ENCODE measurements around the gene TLE7. TPM values are rescaled to one million over a fixed set of nuclear protein-coding genes. Genes with fewer than 3 reads are reported as not detected.

The TLE7 gene
- polyA plus RNA-seq, 4 donors: not detected

GRCh38 chr16:71460941-71461340 lies 19.1 kb upstream of the TLE7 start:
- Histone ChIP-seq H3K36me3 (ENCODE audit: control insufficient read depth in 3 of 3, insufficient read depth in 2 of 3, low read depth in 1 of 3, low read length in 3 of 3) (peaks cover 0 to 10% (median under 1%) of the 10 kb centered on the region in 3 donors), H3K4me1 (ENCODE audit: control insufficient read depth in 3 of 3, insufficient read depth in 2 of 3, low read depth in 1 of 3, low read length in 2 of 3) (no peaks in the 10 kb centered on the region), H3K9me3 (ENCODE audit: control insufficient read depth in 2 of 2, insufficient read depth in 1 of 2, low read depth in 1 of 2, low read length in 1 of 2) (no peaks in the 10 kb centered on the region), H3K27ac (ENCODE audit: low read depth in 1 of 3, low read length in 2 of 3) (no peak overlapping the region), H3K27me3 (ENCODE audit: control insufficient read depth in 3 of 3, insufficient read depth in 3 of 3, low read length in 3 of 3) (no peaks in the 10 kb centered on the region), H3K4me3 (ENCODE audit: low read depth in 1 of 3, low read length in 3 of 3) (no peak overlapping the region)
- no peak for DNase-seq
- WGBS, 3 donors: 93 to 98% (median 93%) methylated on average over 1 of the region's 1 CpG
- no peak for FAIRE-seq

- FAIRE-seq: no peak
These were observed 18.4 kb upstream of the TLE7 start for GRCh38 chr16:71460236-71460635.

GRCh38 chr16:71459510-71459909 lies 17.7 kb upstream of the TLE7 start:
- Histone ChIP-seq H3K36me3 (ENCODE audit: control insufficient read depth in 3 of 3, insufficient read depth in 2 of 3, low read depth in 1 of 3, low read length in 3 of 3) (peaks cover 0 to 23% (median 2%) of the 10 kb centered on the region in 3 donors), H3K4me1 (ENCODE audit: control insufficient read depth in 3 of 3, insufficient read depth in 2 of 3, low read depth in 1 of 3, low read length in 2 of 3) (no peaks in the 10 kb centered on the region), H3K9me3 (ENCODE audit: control insufficient read depth in 2 of 2, insufficient read depth in 1 of 2, low read depth in 1 of 2, low read length in 1 of 2) (peaks cover 0 to 2% of the 10 kb centered on the region in 2 donors), H3K4me3 (ENCODE audit: low read depth in 1 of 3, low read length in 3 of 3) (no peak overlapping the region), H3K27me3 (ENCODE audit: control insufficient read depth in 3 of 3, insufficient read depth in 3 of 3, low read length in 3 of 3) (no peaks in the 10 kb centered on the region), H3K27ac (ENCODE audit: low read depth in 1 of 3, low read length in 2 of 3) (no peak overlapping the region)
- FAIRE-seq: no peak
- no peak for DNase-seq

More at GRCh38 chr16:71460236-71460635, 18.4 kb upstream of the TLE7 start:
- no peak for DNase-seq
- Histone ChIP-seq H3K4me3 (ENCODE audit: low read depth in 1 of 3, low read length in 3 of 3) (no peak overlapping the region), H3K36me3 (ENCODE audit: control insufficient read depth in 3 of 3, insufficient read depth in 2 of 3, low read depth in 1 of 3, low read length in 3 of 3) (peaks cover 0 to 16% (median 2%) of the 10 kb centered on the region in 3 donors), H3K9me3 (ENCODE audit: control insufficient read depth in 2 of 2, insufficient read depth in 1 of 2, low read depth in 1 of 2, low read length in 1 of 2) (peaks cover 0 to 2% of the 10 kb centered on the region in 2 donors), H3K27me3 (ENCODE audit: control insufficient read depth in 3 of 3, insufficient read depth in 3 of 3, low read length in 3 of 3) (no peaks in the 10 kb centered on the region), H3K4me1 (ENCODE audit: control insufficient read depth in 3 of 3, insufficient read depth in 2 of 3, low read depth in 1 of 3, low read length in 2 of 3) (no peaks in the 10 kb centered on the region), H3K27ac (ENCODE audit: low read depth in 1 of 3, low read length in 2 of 3) (no peak overlapping the region)
- WGBS, 3 donors: 76 to 97% (median 87%) methylated on average over 4 of the region's 4 CpGs

GRCh38 chr16:71456801-71457200 lies 14.9 kb upstream of the TLE7 start:
- WGBS, 3 donors: 93 to 97% (median 95%) methylated on average over 4 of the region's 4 CpGs
- FAIRE-seq: no peak
- H3K36me3 ChIP-seq (ENCODE audit: control insufficient read depth in 3 of 3, insufficient read depth in 2 of 3, low read depth in 1 of 3, low read length in 3 of 3): peaks cover 5 to 38% (median 15%) of the 10 kb centered on the region in 3 donors

GRCh38 chr16:71453036-71453435 lies 11.2 kb upstream of the TLE7 start:
- no peaks in the 10 kb centered on the region for H3K4me1 ChIP-seq (ENCODE audit: control insufficient read depth in 3 of 3, insufficient read depth in 2 of 3, low read depth in 1 of 3, low read length in 2 of 3)
- H3K27ac ChIP-seq (ENCODE audit: low read depth in 1 of 3, low read length in 2 of 3): no peak overlapping the region
- peaks cover 21 to 46% (median 38%) of the 10 kb centered on the region in 3 donors for H3K36me3 ChIP-seq (ENCODE audit: control insufficient read depth in 3 of 3, insufficient read depth in 2 of 3, low read depth in 1 of 3, low read length in 3 of 3)
- H3K27me3 ChIP-seq (ENCODE audit: control insufficient read depth in 3 of 3, insufficient read depth in 3 of 3, low read length in 3 of 3): no peaks in the 10 kb centered on the region
- peaks cover 0 to 46% of the 10 kb centered on the region in 2 donors for H3K9me3 ChIP-seq (ENCODE audit: control insufficient read depth in 2 of 2, insufficient read depth in 1 of 2, low read depth in 1 of 2, low read length in 1 of 2)
- FAIRE-seq (no peak), DNase-seq (no peak)
- H3K4me3 ChIP-seq (ENCODE audit: low read depth in 1 of 3, low read length in 3 of 3): no peak overlapping the region

More at GRCh38 chr16:71456801-71457200, 14.9 kb upstream of the TLE7 start:
- no peaks in the 10 kb centered on the region for H3K4me1 ChIP-seq (ENCODE audit: control insufficient read depth in 3 of 3, insufficient read depth in 2 of 3, low read depth in 1 of 3, low read length in 2 of 3)
- H3K27me3 ChIP-seq (ENCODE audit: control insufficient read depth in 3 of 3, insufficient read depth in 3 of 3, low read length in 3 of 3): no peaks in the 10 kb centered on the region
- H3K27ac ChIP-seq (ENCODE audit: low read depth in 1 of 3, low read length in 2 of 3): no peak overlapping the region
- H3K9me3 ChIP-seq (ENCODE audit: control insufficient read depth in 2 of 2, insufficient read depth in 1 of 2, low read depth in 1 of 2, low read length in 1 of 2): peaks cover 0 to 15% of the 10 kb centered on the region in 2 donors
- H3K4me3 ChIP-seq (ENCODE audit: low read depth in 1 of 3, low read length in 3 of 3): no peak overlapping the region
- no peak for DNase-seq

GRCh38 chr16:71449020-71449419 lies 7.2 kb upstream of the TLE7 start:
- FAIRE-seq: no peak
- no peak for DNase-seq
- H3K4me1 ChIP-seq (ENCODE audit: control insufficient read depth in 3 of 3, insufficient read depth in 2 of 3, low read depth in 1 of 3, low read length in 2 of 3): no peaks in the 10 kb centered on the region
- peaks cover 2 to 71% of the 10 kb centered on the region in 2 donors for H3K9me3 ChIP-seq (ENCODE audit: control insufficient read depth in 2 of 2, insufficient read depth in 1 of 2, low read depth in 1 of 2, low read length in 1 of 2)
- peaks cover 21 to 36% (median 22%) of the 10 kb centered on the region in 3 donors for H3K36me3 ChIP-seq (ENCODE audit: control insufficient read depth in 3 of 3, insufficient read depth in 2 of 3, low read depth in 1 of 3, low read length in 3 of 3)
- no peak overlapping the region for H3K4me3 ChIP-seq (ENCODE audit: low read depth in 1 of 3, low read length in 3 of 3)
- H3K27ac ChIP-seq (ENCODE audit: low read depth in 1 of 3, low read length in 2 of 3): no peak overlapping the region
- H3K27me3 ChIP-seq (ENCODE audit: control insufficient read depth in 3 of 3, insufficient read depth in 3 of 3, low read length in 3 of 3): no peaks in the 10 kb centered on the region
- 95 to 99% (median 96%) methylated on average over 3 of the region's 3 CpGs for WGBS, 3 donors

GRCh38 chr16:71448274-71448866 lies 6.5 kb upstream of the TLE7 start:
- no peak overlapping the region for H3K27ac ChIP-seq (ENCODE audit: low read depth in 1 of 3, low read length in 2 of 3)
- H3K9me3 ChIP-seq (ENCODE audit: control insufficient read depth in 2 of 2, insufficient read depth in 1 of 2, low read depth in 1 of 2, low read length in 1 of 2): peaks cover 2 to 71% of the 10 kb centered on the region in 2 donors
- no peaks in the 10 kb centered on the region for H3K27me3 ChIP-seq (ENCODE audit: control insufficient read depth in 3 of 3, insufficient read depth in 3 of 3, low read length in 3 of 3)
- WGBS, 3 donors: 96 to 98% (median 97%) methylated on average over 7 of the region's 7 CpGs
- no peaks in the 10 kb centered on the region for H3K4me1 ChIP-seq (ENCODE audit: control insufficient read depth in 3 of 3, insufficient read depth in 2 of 3, low read depth in 1 of 3, low read length in 2 of 3)
- peaks cover 18 to 34% (median 21%) of the 10 kb centered on the region in 3 donors for H3K36me3 ChIP-seq (ENCODE audit: control insufficient read depth in 3 of 3, insufficient read depth in 2 of 3, low read depth in 1 of 3, low read length in 3 of 3)
- DNase-seq: no peak
- H3K4me3 ChIP-seq (ENCODE audit: low read depth in 1 of 3, low read length in 3 of 3): no peak overlapping the region
- FAIRE-seq: no peak

DNA sequence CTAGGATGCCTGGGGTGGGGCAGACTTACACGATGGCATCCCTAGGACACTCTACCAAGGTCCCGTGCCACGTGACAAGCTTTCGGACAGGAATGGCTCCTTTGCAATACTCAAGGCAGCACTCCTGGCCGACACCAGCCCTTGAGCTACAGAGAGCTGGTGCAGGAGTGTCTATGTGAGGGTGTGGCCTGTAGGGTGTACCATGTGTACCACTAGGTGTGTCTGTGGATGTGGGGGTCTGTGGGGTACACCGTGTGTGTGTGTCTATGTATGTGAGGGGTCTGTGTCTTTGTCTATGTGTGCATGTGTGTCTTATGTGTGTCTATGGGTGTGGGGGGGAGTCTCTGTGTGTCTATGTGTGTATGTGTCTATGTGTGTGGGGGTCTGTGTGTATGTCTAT lies 1.9 kb upstream of the TLE7 start:
- no peaks in the 10 kb centered on the region for H3K4me1 ChIP-seq (ENCODE audit: control insufficient read depth in 3 of 3, insufficient read depth in 2 of 3, low read depth in 1 of 3, low read length in 2 of 3)
- H3K27ac ChIP-seq (ENCODE audit: low read depth in 1 of 3, low read length in 2 of 3): no peak overlapping the region
- DNase-seq (no peak), FAIRE-seq (no peak)
- H3K36me3 ChIP-seq (ENCODE audit: control insufficient read depth in 3 of 3, insufficient read depth in 2 of 3, low read depth in 1 of 3, low read length in 3 of 3): peaks cover 0 to 3% (median 0%) of the 10 kb centered on the region in 3 donors
- H3K4me3 ChIP-seq (ENCODE audit: low read depth in 1 of 3, low read length in 3 of 3): no peak overlapping the region
- H3K27me3 ChIP-seq (ENCODE audit: control insufficient read depth in 3 of 3, insufficient read depth in 3 of 3, low read length in 3 of 3): peaks cover 0 to 5% (median 0%) of the 10 kb centered on the region in 3 donors
- peaks cover 2 to 60% of the 10 kb centered on the region in 2 donors for H3K9me3 ChIP-seq (ENCODE audit: control insufficient read depth in 2 of 2, insufficient read depth in 1 of 2, low read depth in 1 of 2, low read length in 1 of 2)
- WGBS, 3 donors: 94 to 97% (median 95%) methylated on average over 6 of the region's 6 CpGs
